ENCODE results near the gene PEX14.

Gene PEX14

GRCh38 chr1:10662090-10662688 is 187.4 kb downstream of the PEX14 start:
- no peaks in the 10 kb centered on the region for H4K20me1 ChIP-seq (ENCODE audit: insufficient read depth, low read length)
- no peaks in the 10 kb centered on the region for H3K79me2 ChIP-seq (ENCODE audit: low read length)
- H3K9me3 ChIP-seq (ENCODE audit: insufficient read depth, low read length) = no peaks in the 10 kb centered on the region
- H3K27me3 ChIP-seq (ENCODE audit: low read depth, low read length) = no peaks in the 10 kb centered on the region
- TF ChIP-seq EZH2phosphoT487 (IDR thresholded peaks at IDR 0.05; ENCODE audit: low read depth) = no peak
- no peak for TF ChIP-seq CTCF (IDR thresholded peaks at IDR 0.05; ENCODE audit: low read depth, low read length)
- no peak overlapping the region for H3K9ac ChIP-seq (ENCODE audit: low read length)
- H3K27ac ChIP-seq (ENCODE audit: low read length) = no peak overlapping the region
- H3K4me1 ChIP-seq (ENCODE audit: low read length) = no peaks in the 10 kb centered on the region
- H3K36me3 ChIP-seq (replicated peaks; ENCODE audit: low read depth, low read length) = no peaks in the 10 kb centered on the region
- H2AFZ ChIP-seq (ENCODE audit: low read depth, low read length) = no peak overlapping the region
- H3K4me3 ChIP-seq (ENCODE audit: low read length) = no peak overlapping the region
- no peak overlapping the region for H3K4me2 ChIP-seq (ENCODE audit: low read length)

- H3K4me3 ChIP-seq (ENCODE audit: low read length) = no peak overlapping the region
- H3K36me3 ChIP-seq (replicated peaks; ENCODE audit: low read depth, low read length) = no peaks in the 10 kb centered on the region
- no peak overlapping the region for H3K9ac ChIP-seq (ENCODE audit: low read length)
- no peaks in the 10 kb centered on the region for H3K79me2 ChIP-seq (ENCODE audit: low read length)
- H3K9me3 ChIP-seq (ENCODE audit: insufficient read depth, low read length) = no peaks in the 10 kb centered on the region
- TF ChIP-seq CTCF (IDR thresholded peaks at IDR 0.05; ENCODE audit: low read depth, low read length) = no peak
- no peak overlapping the region for H2AFZ ChIP-seq (ENCODE audit: low read depth, low read length)
- no peaks in the 10 kb centered on the region for H4K20me1 ChIP-seq (ENCODE audit: insufficient read depth, low read length)
- H3K4me1 ChIP-seq (ENCODE audit: low read length) = no peaks in the 10 kb centered on the region
- H3K4me2 ChIP-seq (ENCODE audit: low read length) = no peak overlapping the region
- no peaks in the 10 kb centered on the region for H3K27me3 ChIP-seq (ENCODE audit: low read depth, low read length)
- H3K27ac ChIP-seq (ENCODE audit: low read length) = no peak overlapping the region
These were observed 188.3 kb downstream of the PEX14 start for GRCh38 chr1:10662824-10663677.

GRCh38 chr1:10663678-10664035 is 188.9 kb downstream of the PEX14 start:
- H3K27ac ChIP-seq (ENCODE audit: low read length) = no peak overlapping the region
- TF ChIP-seq CTCF (IDR thresholded peaks at IDR 0.05; ENCODE audit: low read depth, low read length) = no peak
- TF ChIP-seq EZH2phosphoT487 (IDR thresholded peaks at IDR 0.05; ENCODE audit: low read depth) = no peak

GRCh38 chr1:10664251-10664650 is 189.5 kb downstream of the PEX14 start:
- H3K4me2 ChIP-seq (ENCODE audit: low read length) = no peak overlapping the region
- no peaks in the 10 kb centered on the region for H3K79me2 ChIP-seq (ENCODE audit: low read length)
- H3K4me3 ChIP-seq (ENCODE audit: low read length) = no peak overlapping the region
- H3K4me1 ChIP-seq (ENCODE audit: low read length) = no peaks in the 10 kb centered on the region
- H3K9ac ChIP-seq (ENCODE audit: low read length) = no peak overlapping the region
- no peaks in the 10 kb centered on the region for H4K20me1 ChIP-seq (ENCODE audit: insufficient read depth, low read length)
- H3K27me3 ChIP-seq (ENCODE audit: low read depth, low read length) = no peaks in the 10 kb centered on the region
- no peak overlapping the region for H2AFZ ChIP-seq (ENCODE audit: low read depth, low read length)
- no peaks in the 10 kb centered on the region for H3K36me3 ChIP-seq (replicated peaks; ENCODE audit: low read depth, low read length)
- no peaks in the 10 kb centered on the region for H3K9me3 ChIP-seq (ENCODE audit: insufficient read depth, low read length)
- no peak for TF ChIP-seq CTCF (IDR thresholded peaks at IDR 0.05; ENCODE audit: low read depth, low read length)
- no peak for TF ChIP-seq EZH2phosphoT487 (IDR thresholded peaks at IDR 0.05; ENCODE audit: low read depth)
- no peak overlapping the region for H3K27ac ChIP-seq (ENCODE audit: low read length)

More at GRCh38 chr1:10663678-10664035, 188.9 kb downstream of the PEX14 start:
- no peaks in the 10 kb centered on the region for H3K9me3 ChIP-seq (ENCODE audit: insufficient read depth, low read length)
- H3K4me2 ChIP-seq (ENCODE audit: low read length) = no peak overlapping the region
- H3K4me3 ChIP-seq (ENCODE audit: low read length) = no peak overlapping the region
- H3K36me3 ChIP-seq (replicated peaks; ENCODE audit: low read depth, low read length) = no peaks in the 10 kb centered on the region
- no peaks in the 10 kb centered on the region for H3K27me3 ChIP-seq (ENCODE audit: low read depth, low read length)
- H3K4me1 ChIP-seq (ENCODE audit: low read length) = no peaks in the 10 kb centered on the region
- H2AFZ ChIP-seq (ENCODE audit: low read depth, low read length) = no peak overlapping the region
- no peak overlapping the region for H3K9ac ChIP-seq (ENCODE audit: low read length)
- no peaks in the 10 kb centered on the region for H3K79me2 ChIP-seq (ENCODE audit: low read length)
- H4K20me1 ChIP-seq (ENCODE audit: insufficient read depth, low read length) = no peaks in the 10 kb centered on the region

Measured in OCI-LY3 (cell line).